Amniotic epithelial cell (primary cell): Measurements from ENCODE around the gene CASKIN2.
"Not testable (repeated sequence)": the region's sequence is repeated elsewhere in the genome, so short reads cannot be mapped to it uniquely, and the experiment has no call there.

ENCODE experiments used
- DNase-seq: peaks from one replicate; pipeline ENCODE4 v3.0.0-alpha.2; 2010; ENCODE audit warnings: low read depth

Gene CASKIN2

DNA sequence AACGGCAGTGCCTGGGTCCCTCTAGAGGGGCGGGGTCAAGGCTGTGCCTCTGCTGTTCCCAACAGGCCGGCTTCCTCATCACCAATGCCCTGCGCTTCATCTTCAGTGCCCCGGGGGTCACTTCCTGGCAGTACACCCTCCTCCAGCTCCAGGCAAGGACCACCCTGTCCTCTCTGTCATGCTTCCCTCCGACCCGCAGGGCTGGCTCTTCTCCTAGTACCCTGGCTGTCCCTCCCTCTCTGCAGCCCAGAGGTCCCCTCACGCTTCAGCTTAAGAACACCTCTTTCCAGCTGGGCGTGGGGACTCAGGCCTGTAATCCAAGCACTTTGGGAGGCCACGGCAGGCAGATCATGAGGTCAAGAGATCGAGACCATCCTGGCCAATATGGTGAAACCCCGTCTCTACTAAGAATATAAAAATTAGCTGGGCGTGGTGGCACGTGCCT is 25.8 kb downstream of the CASKIN2 start:
- no peak for DNase-seq

GRCh38 chr17:75488693-75489510 is 26.4 kb downstream of the CASKIN2 start:
- no peak for DNase-seq

DNA sequence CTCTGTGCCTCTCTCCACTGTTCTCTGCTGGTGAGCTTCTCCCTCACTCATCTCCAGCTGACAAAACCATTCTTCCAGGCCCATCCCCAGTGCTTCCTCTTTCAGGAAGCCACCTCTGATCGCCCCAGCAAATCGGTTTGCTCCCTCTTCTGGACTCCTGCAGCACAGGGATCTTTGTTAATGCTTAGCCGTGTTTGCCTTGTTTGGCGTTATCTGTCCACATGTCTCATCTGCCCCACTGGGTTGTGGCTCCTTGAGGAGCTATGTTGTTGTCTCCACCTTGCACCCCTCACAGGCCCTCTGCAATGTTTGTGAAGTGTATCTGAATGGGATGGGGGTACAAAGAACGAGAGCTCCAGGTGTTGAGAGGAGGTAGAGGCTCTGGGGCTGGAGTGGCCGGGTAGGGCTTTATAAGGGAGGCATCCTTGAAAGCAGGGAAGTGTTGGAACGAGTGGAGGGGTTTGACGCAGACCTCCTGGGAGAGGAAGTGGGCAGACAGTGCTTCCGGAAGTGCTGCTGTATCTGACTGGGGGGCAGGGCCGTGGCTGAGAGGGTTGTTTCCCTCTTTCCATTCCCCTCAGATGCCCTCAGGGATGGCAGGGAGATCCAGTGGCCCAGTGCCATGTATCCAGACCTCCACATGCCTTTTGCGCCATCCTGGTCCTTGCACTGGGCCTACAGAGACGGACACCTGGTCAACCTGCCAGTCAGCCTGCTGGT is 27.8 kb downstream of the CASKIN2 start:
- no peak for DNase-seq

GRCh38 chr17:75486951-75487350 is 28.4 kb downstream of the CASKIN2 start:
- DNase-seq: no peak

DNA sequence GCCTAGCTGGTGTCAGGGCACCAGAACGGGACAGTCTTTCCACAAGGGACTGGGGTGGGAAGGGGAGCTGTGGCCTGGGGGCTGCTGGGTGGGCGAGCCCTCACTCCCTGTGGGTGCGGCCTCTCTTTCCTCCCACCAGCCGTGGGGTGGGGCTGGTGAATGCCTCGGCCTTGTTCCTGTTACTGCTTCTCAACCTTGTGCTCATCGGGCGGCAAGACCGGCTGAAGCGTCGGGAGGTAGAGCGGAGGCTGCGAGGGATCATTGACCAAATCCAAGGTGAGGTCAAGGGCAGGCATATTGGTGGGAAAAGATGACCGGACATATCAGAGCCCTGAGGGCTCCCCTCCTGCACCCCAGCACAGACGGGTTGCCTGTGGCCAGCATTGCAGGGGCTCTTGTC is 29.2 kb downstream of the CASKIN2 start:
- no peak for DNase-seq

DNA sequence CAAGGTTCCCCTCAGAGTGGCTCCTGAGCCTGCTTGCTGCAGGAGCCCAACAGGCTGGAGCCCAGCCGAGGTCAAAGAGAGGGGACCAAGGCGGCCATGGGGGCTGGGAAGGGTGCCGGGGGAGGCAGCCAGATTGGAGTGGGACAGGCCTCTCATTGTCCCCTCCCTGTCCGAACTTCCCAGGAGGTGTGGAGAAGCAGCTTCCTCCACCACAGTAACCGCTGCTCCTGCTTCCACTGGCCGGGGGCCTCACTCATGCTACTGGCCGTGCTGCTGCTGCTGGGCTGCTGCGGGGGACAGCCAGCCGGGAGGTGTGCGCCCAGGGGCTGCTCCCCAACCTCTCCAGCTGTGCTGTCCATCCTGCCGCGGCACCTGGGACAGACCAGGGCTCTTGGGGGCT is 29.6 kb downstream of the CASKIN2 start:
- no peak for DNase-seq

- no peak for DNase-seq
Measured at GRCh38 chr17:75482098-75482942, 33.0 kb downstream of the CASKIN2 start.

- DNase-seq: no peak
Measured at GRCh38 chr17:75481194-75482068, 33.9 kb downstream of the CASKIN2 start.

GRCh38 chr17:75480281-75480680 is 35.1 kb downstream of the CASKIN2 start:
- DNase-seq: no peak

- no peak for DNase-seq
Measured at GRCh38 chr17:75478508-75478907, 36.8 kb downstream of the CASKIN2 start.

DNA sequence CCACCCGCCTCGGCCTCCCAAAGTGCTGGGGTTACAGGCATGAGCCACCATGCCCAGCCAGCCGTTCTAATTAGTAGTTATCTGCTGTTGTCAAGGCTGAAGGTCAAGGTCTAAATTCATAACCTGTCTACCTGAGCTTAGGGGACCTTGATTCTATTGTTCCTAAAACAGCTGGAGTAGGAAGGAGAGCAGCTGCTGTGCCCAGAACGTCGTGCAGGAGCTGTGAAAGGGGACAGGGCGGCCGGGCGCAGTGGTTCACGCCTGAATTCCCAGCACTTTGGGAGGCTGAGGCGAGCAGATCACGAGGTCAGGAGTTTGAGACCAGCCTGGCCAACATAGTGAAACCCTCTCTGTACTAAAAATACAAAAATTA is 37.9 kb downstream of the CASKIN2 start:
- not testable (repeated sequence) for DNase-seq

DNA sequence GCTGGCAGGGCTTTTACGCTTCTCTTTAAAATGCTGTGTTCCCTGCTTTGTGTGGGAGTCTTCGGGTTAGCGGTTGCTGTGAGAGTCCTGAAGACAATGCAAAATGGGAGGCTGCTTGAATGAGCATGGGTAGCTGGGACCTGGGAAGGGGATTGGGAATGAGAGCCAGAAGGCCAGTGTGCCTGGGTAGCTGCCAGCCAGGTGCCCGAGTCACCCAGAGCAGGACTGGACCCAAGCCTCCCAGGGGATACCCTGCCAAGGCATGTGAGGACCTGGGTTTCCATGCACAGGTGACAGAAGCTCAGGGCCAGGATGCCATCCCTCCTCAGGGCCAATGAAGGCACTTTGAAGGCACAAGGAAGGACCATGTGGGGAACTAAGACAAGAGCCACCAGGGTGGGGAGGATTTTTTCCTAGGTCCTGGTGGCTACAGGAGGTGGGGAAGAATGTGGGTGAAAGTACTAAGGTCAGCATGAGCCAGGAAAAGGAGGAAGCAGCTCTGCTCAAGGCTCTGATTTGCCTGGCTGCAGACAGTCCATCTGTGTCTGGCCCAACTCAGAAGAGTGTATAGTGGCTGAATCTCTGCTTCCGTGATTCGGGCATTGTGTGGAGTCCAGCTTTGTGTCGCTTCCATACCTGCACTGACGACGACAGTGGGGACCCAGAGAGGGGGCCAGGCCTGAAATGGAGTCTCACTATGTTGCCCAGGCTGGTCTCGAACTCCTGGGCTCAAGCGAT is 38.4 kb downstream of the CASKIN2 start:
- no peak for DNase-seq

GRCh38 chr17:75476271-75476671 is 39.1 kb downstream of the CASKIN2 start:
- DNase-seq: peak; percentile 21

DNA sequence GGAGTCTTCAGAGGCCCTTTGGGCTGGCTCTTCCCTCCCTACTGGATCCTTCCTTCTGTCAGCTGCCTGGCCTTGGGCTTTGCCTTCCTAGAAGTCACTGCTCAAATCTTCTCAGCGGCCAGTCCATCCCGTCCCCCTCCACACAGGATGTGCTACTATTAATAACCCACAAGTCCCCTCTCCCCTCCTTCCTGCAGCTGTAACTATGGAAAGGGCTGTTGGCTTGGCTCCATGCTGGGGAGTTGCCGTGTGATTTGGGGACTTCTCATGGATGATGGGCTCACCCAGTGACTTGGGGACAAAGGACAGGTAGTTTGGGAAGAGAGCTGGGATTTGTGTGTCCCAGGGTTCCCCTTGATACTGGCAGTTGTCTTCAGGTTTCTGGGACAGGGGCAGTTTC is 39.5 kb downstream of the CASKIN2 start:
- DNase-seq: no peak

DNA sequence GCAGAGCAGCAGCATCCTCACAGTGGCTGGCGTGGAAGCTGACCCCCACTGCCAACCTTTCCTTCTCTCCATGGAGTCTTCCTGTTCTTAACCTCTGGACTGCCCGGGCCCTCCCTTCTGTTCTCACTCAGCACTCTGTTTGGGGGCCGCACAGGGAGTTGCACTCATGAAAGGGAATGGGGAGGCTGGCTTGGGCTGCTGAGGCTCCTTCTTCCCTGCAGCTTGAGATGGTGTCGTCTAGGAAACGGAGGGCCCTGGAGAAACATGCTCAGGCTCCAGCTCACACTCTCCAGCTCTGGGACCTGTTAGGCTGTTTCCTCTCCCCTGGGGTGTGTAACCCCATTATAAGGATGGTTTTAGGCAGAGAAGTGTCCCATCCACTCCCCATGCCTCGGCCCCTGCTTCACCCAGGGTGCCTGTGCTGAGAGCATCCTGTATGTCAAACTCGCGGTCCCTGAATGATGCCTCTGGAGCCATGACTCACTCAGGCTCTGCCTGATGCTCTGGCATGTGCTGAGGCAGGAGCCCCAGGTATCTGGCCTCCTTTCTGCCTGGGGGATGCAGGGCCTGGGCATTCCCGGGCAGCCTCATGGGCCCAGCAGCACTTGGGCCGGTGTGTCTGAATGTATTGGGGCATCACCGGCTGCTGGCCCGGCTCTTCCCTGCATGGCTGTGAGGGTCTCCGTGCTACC is 40.0 kb downstream of the CASKIN2 start:
- no peak for DNase-seq

DNA sequence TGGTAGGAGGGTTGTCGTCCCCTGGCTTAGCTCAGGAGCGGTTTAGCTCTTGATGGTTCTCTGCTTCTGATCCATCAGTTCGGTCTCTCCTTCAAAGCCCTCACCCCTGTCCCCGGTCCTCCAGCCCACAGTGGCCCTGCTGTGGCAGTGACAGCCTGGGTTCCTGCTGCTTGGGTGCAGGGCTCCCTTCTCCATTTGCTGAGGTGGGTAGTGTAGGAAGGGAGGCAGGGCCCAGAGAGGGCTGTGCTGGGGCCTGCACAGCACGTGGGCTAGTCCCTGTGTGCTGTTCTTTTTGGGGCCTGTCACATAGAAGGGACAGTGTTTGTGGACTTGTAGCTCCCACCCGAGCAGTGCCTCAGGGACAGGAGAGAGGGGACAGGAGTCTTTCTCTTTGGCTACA is 40.6 kb downstream of the CASKIN2 start:
- no peak for DNase-seq

- DNase-seq: no peak
Measured at GRCh38 chr17:75473246-75473645, 42.1 kb downstream of the CASKIN2 start.

DNA sequence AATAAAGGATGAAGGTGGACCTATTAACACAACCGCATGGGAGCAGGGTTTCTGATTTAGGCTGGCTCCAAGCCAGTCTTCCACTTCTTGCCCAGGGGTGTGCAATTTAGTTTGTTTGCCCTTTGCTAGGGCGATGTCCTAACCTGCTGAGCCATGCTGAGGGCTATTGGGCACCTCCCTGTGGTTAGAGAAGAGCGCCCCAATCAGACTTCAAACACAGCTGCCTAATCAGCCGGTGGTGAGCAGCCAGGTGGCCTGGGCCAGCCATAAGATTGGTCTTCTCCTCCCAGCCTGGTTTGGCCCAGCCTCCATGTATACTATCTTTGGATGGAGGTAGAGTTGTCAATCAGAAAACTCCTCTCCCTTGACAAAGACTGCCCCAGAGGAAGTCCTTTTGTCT is 43.2 kb downstream of the CASKIN2 start:
- DNase-seq: no peak

- no peak for DNase-seq
Measured at GRCh38 chr17:75471207-75471606, 44.1 kb downstream of the CASKIN2 start.

DNA sequence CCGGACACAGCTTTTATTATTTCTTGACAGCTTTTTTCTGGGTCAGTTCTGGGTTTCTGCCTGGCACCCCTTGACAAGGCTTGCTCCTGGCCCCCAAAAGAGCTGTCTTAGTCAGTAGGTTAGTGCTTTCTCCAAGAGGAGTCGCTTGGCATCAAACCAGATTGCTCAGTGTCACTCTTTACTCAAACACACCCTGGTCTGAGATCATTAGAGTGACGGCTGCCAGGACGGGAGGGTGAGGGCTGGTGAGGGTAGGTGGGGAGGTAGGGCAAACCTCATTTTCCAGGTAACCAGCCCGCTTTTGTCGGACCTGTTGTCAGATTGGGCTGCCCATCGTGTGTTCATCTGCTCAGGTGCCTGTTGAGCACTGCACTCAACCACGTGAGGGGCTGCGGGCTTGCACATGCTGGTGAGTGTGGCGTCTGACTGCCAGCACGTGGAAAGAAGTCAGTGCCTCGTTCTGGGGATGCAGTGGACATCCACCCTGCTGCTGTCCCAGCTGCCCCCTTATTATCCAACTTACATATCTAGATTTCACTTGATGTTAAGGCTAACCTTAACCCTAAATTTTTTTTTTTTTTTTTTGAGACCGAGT is 46.5 kb downstream of the CASKIN2 start:
- no peak for DNase-seq
